ENCODE measurements around the gene ZP4. TPM values are rescaled to one million over a fixed set of nuclear protein-coding genes. Genes with fewer than 3 reads are reported as not detected.

Gene ZP4
- total RNA-seq, 1 experiment from 2014 or later: not detected

- no peak overlapping the region for H3K4me3 Mint-ChIP-seq
- no peak overlapping the region for H2BK20ac ChIP-seq (ENCODE audit: low read depth, low read length, poor library complexity, severe bottlenecking)
- no peak for DNase-seq
- H3K18ac ChIP-seq (ENCODE audit: insufficient read length, low read depth, low read length): no peak overlapping the region
- no peak overlapping the region for H3K9ac ChIP-seq (ENCODE audit: extremely low read depth, insufficient read length, low read length)
- H2BK12ac ChIP-seq (ENCODE audit: insufficient read length, low read depth, low read length): no peak overlapping the region
- no peak overlapping the region for H3T11ph ChIP-seq (ENCODE audit: low read length)
- H3K79me2 ChIP-seq (ENCODE audit: insufficient read depth, low read length): 0 out of 2 replicates have a peak, but pooled peaks cover 1% of the 10 kb centered on the region
- no peak overlapping the region for H2BK15ac ChIP-seq (ENCODE audit: low read depth, low read length)
- no peak overlapping the region for H3K27ac ChIP-seq (ENCODE audit: insufficient read length, low read depth, low read length)
- 0 out of 2 replicates have a peak, but pooled peaks cover 2% of the 10 kb centered on the region for H3K27me3 ChIP-seq (ENCODE audit: insufficient read depth, low read length)
- H3K27me3 Mint-ChIP-seq (ENCODE audit: low read depth): no peaks in the 10 kb centered on the region
- no peak overlapping the region for H3K14ac ChIP-seq (ENCODE audit: insufficient read depth, low read length)
- H3K23ac ChIP-seq (ENCODE audit: insufficient read length, low read depth, low read length): no peak overlapping the region
- no peak overlapping the region for H2BK120ac ChIP-seq (ENCODE audit: low read depth, low read length, poor library complexity, severe bottlenecking)
- no peak overlapping the region for H3K4ac ChIP-seq (ENCODE audit: low read depth, low read length)
- no peak overlapping the region for H4K5ac ChIP-seq (ENCODE audit: insufficient read length, low read depth, low read length)
- no peak overlapping the region for H2AFZ ChIP-seq (ENCODE audit: low read length)
- H3K4me2 ChIP-seq (ENCODE audit: insufficient read depth, insufficient read length, low read length): no peak overlapping the region
- peaks cover 13 to 15% of the 10 kb centered on the region in 2 experiments; a peak in 3 of 4 replicates for H3K4me1 Mint-ChIP-seq
- no peak overlapping the region for H3K56ac ChIP-seq (ENCODE audit: insufficient read length, low read depth, low read length)
- TF ChIP-seq CTCF (conservative IDR thresholded peaks at IDR 0.05): no peak
- no CpG with 5 or more reads among the region's 3 CpGs for WGBS (ENCODE audit: extremely low coverage, insufficient read length, low lambda C conversion rate)
- H4K20me1 ChIP-seq (ENCODE audit: control insufficient read depth, insufficient read depth, insufficient read length): no peaks in the 10 kb centered on the region
- no peaks in the 10 kb centered on the region for H3K79me1 ChIP-seq (ENCODE audit: insufficient read depth, low read depth, low read length, poor library complexity, severe bottlenecking)
- peaks cover 0 to 3% of the 10 kb centered on the region in 2 experiments; a peak in 2 of 5 replicates for H3K9me3 Mint-ChIP-seq
- H4K91ac ChIP-seq (ENCODE audit: insufficient read length, low read depth, low read length): no peak overlapping the region
- no peaks in the 10 kb centered on the region for H3K9me3 ChIP-seq (ENCODE audit: control insufficient read depth, low read depth, low read length)
- H3K4me1 ChIP-seq (ENCODE audit: insufficient read depth, low read length): no peaks in the 10 kb centered on the region
- H4K8ac ChIP-seq (replicated peaks; ENCODE audit: insufficient read length, low read depth, low read length): no peak overlapping the region
- no peak overlapping the region for H2BK5ac ChIP-seq (ENCODE audit: insufficient read length, low read length)
- H3K36me3 Mint-ChIP-seq (ENCODE audit: insufficient read depth in 1 of 3, low read depth in 3 of 3): peaks cover 0 to 2% (median 0%) of the 10 kb centered on the region in 3 experiments; a peak in 2 of 7 replicates
- H2AK5ac ChIP-seq (ENCODE audit: insufficient read length, low read length): no peak overlapping the region
- no peaks in the 10 kb centered on the region for H3K23me2 ChIP-seq (ENCODE audit: insufficient read length, low read depth, low read length, poor library complexity, severe bottlenecking)
- no peak overlapping the region for H3K27ac Mint-ChIP-seq
Observed at GRCh38 chr1:237891979-237892378, 1.3 kb upstream of the ZP4 start.

Measured in H9 (cell line).